Karpas-422 (cell line): Measurements from ENCODE around the gene PODN. TPM values are rescaled to one million over a fixed set of nuclear protein-coding genes. Genes with fewer than 3 reads are reported as not detected.

Experiments used
- DNase-seq: peaks from one replicate; pipeline ENCODE4 v3.0.0-alpha.2; 2015
- H2AFZ ChIP-seq: fragments of 200-600 bp; sonication (generic); 2 replicates; pipeline ENCODE4 v1.6.1; 2014; ENCODE audit warnings: antibody characterized with exemption, low read length, mixed read lengths
- H3K27ac ChIP-seq: fragments of 200-600 bp; sonication (generic); 2 replicates; pipeline ENCODE4 v1.5.1; 2014; ENCODE audit warnings: mild to moderate bottlenecking, low read length, moderate library complexity
- H3K27me3 ChIP-seq: fragments of 200-600 bp; sonication (generic); 2 replicates; pipeline ENCODE4 v1.6.1; 2014; ENCODE audit warnings: low read length, mixed read lengths
- H3K36me3 ChIP-seq: fragments of 200-600 bp; sonication (generic); 2 replicates; pipeline ENCODE4 v1.6.1; 2014; ENCODE audit warnings: low read length, mixed read lengths; ENCODE audit not compliant: insufficient read depth
- H3K4me1 ChIP-seq: fragments of 200-600 bp; sonication (generic); 2 replicates; pipeline ENCODE4 v1.6.1; 2014; ENCODE audit warnings: mild to moderate bottlenecking, low read length, mixed read lengths
- H3K4me2 ChIP-seq: fragments of 200-600 bp; sonication (generic); 2 replicates; pipeline ENCODE4 v1.6.1; 2014; ENCODE audit warnings: low read length, low read depth, mild to moderate bottlenecking; ENCODE audit not compliant: poor library complexity, severe bottlenecking
- H3K4me3 ChIP-seq: fragments of 200-600 bp; sonication (generic); 2 replicates; pipeline ENCODE4 v1.5.1; 2014; ENCODE audit warnings: mild to moderate bottlenecking, antibody characterized with exemption, low read length, mixed read lengths
- H3K79me2 ChIP-seq: fragments of 200-600 bp; sonication (generic); 2 replicates; pipeline ENCODE4 v1.6.1; 2014; ENCODE audit warnings: mild to moderate bottlenecking, low read length, mixed read lengths
- H3K9ac ChIP-seq: fragments of 200-600 bp; sonication (generic); 2 replicates; pipeline ENCODE4 v1.6.0; 2014; ENCODE audit warnings: low read length
- H3K9me2 ChIP-seq: fragments of 200-600 bp; sonication (generic), shearing (Covaris generic); replicated peaks from 2 replicates; pipeline ENCODE4 v1.6.0; 2014; ENCODE audit warnings: mild to moderate bottlenecking, low read length, moderate library complexity; ENCODE audit not compliant: insufficient read depth
- H3K9me3 ChIP-seq: fragments of 300-700, 200-600 bp; sonication (generic); 2 replicates; pipeline ENCODE4 v1.6.1; 2014; ENCODE audit warnings: low read length, mixed read lengths
- H4K20me1 ChIP-seq: fragments of 200-600 bp; sonication (generic); 2 replicates; pipeline ENCODE4 v1.6.1; 2014; ENCODE audit warnings: mild to moderate bottlenecking, antibody characterized with exemption, low read length, low read depth; ENCODE audit not compliant: insufficient read depth
- total RNA-seq: library from RNA; depleted of rRNA; stranded (reverse); fragments of >200 nt; shearing (Covaris generic); gene quantifications from 2 replicates; pipeline ENCODE4 v1.2.3, GENCODE V29; 2014; ENCODE audit warnings: low replicate concordance

PODN gene
- total RNA-seq, 1 experiment from 2014 or later: not detected

- no peak overlapping the region for H3K9ac ChIP-seq
These were observed 63.8 kb downstream of the PODN start for GRCh38 chr1:53125623-53126360.

GRCh38 chr1:53126495-53126894 lies 64.5 kb downstream of the PODN start:
- H3K4me3 ChIP-seq: no peak overlapping the region
- no peaks in the 10 kb centered on the region for H3K9me2 ChIP-seq
- no peaks in the 10 kb centered on the region for H3K9me3 ChIP-seq
- no peaks in the 10 kb centered on the region for H3K27me3 ChIP-seq
- H2AFZ ChIP-seq: no peak overlapping the region
- no peak overlapping the region for H3K27ac ChIP-seq
- H3K4me2 ChIP-seq: no peak overlapping the region
- no peaks in the 10 kb centered on the region for H3K36me3 ChIP-seq
- H3K4me1 ChIP-seq: no peaks in the 10 kb centered on the region
- no peaks in the 10 kb centered on the region for H4K20me1 ChIP-seq
- H3K9ac ChIP-seq: no peak overlapping the region
- no peaks in the 10 kb centered on the region for H3K79me2 ChIP-seq
- DNase-seq: no peak

More at GRCh38 chr1:53125623-53126360, 63.8 kb downstream of the PODN start:
- no peaks in the 10 kb centered on the region for H4K20me1 ChIP-seq
- no peaks in the 10 kb centered on the region for H3K9me3 ChIP-seq
- no peaks in the 10 kb centered on the region for H3K36me3 ChIP-seq
- no peak overlapping the region for H3K4me3 ChIP-seq
- H3K79me2 ChIP-seq: no peaks in the 10 kb centered on the region
- no peak overlapping the region for H3K4me2 ChIP-seq
- no peak overlapping the region for H2AFZ ChIP-seq
- no peak overlapping the region for H3K27ac ChIP-seq
- H3K9me2 ChIP-seq: no peaks in the 10 kb centered on the region
- peak; percentile 49 for DNase-seq
- H3K27me3 ChIP-seq: no peaks in the 10 kb centered on the region
- no peaks in the 10 kb centered on the region for H3K4me1 ChIP-seq

- no peak overlapping the region for H3K9ac ChIP-seq
- no peak overlapping the region for H2AFZ ChIP-seq
- no peaks in the 10 kb centered on the region for H3K9me2 ChIP-seq
- no peaks in the 10 kb centered on the region for H3K79me2 ChIP-seq
- H3K4me2 ChIP-seq: no peak overlapping the region
- H3K27ac ChIP-seq: no peak overlapping the region
- no peaks in the 10 kb centered on the region for H3K4me1 ChIP-seq
- H4K20me1 ChIP-seq: no peaks in the 10 kb centered on the region
- no peaks in the 10 kb centered on the region for H3K27me3 ChIP-seq
- H3K9me3 ChIP-seq: no peaks in the 10 kb centered on the region
- H3K36me3 ChIP-seq: no peaks in the 10 kb centered on the region
- no peak overlapping the region for H3K4me3 ChIP-seq
- DNase-seq: no peak
These were observed 65.5 kb downstream of the PODN start for GRCh38 chr1:53127546-53127945.

- Histone ChIP-seq H4K20me1 (no peaks in the 10 kb centered on the region), H3K79me2 (no peaks in the 10 kb centered on the region), H3K9ac (no peak overlapping the region), H3K4me3 (no peak overlapping the region), H3K9me2 (no peaks in the 10 kb centered on the region), H3K36me3 (no peaks in the 10 kb centered on the region), H3K4me1 (no peaks in the 10 kb centered on the region), H3K4me2 (no peak overlapping the region), H3K9me3 (no peaks in the 10 kb centered on the region), H3K27me3 (no peaks in the 10 kb centered on the region), H3K27ac (no peak overlapping the region), H2AFZ (no peak overlapping the region)
- DNase-seq: no peak
These were observed 66.4 kb downstream of the PODN start for GRCh38 chr1:53128401-53128800.

- Histone ChIP-seq H3K9me2 (no peaks in the 10 kb centered on the region), H3K4me3 (no peak overlapping the region), H3K9me3 (no peaks in the 10 kb centered on the region), H2AFZ (no peak overlapping the region), H3K4me1 (no peaks in the 10 kb centered on the region), H3K4me2 (no peak overlapping the region), H4K20me1 (no peaks in the 10 kb centered on the region), H3K9ac (no peak overlapping the region), H3K27me3 (no peaks in the 10 kb centered on the region), H3K36me3 (no peaks in the 10 kb centered on the region), H3K27ac (no peak overlapping the region), H3K79me2 (no peaks in the 10 kb centered on the region)
- no peak for DNase-seq
These were observed 68.0 kb downstream of the PODN start for GRCh38 chr1:53129891-53130597.

- no peaks in the 10 kb centered on the region for H3K4me1 ChIP-seq
- no peak for DNase-seq
- no peaks in the 10 kb centered on the region for H4K20me1 ChIP-seq
- no peak overlapping the region for H3K27ac ChIP-seq
- H3K4me3 ChIP-seq: no peak overlapping the region
- H3K27me3 ChIP-seq: no peaks in the 10 kb centered on the region
- no peaks in the 10 kb centered on the region for H3K9me3 ChIP-seq
- no peaks in the 10 kb centered on the region for H3K36me3 ChIP-seq
- no peaks in the 10 kb centered on the region for H3K9me2 ChIP-seq
- H3K79me2 ChIP-seq: no peaks in the 10 kb centered on the region
- no peak overlapping the region for H3K9ac ChIP-seq
- no peak overlapping the region for H2AFZ ChIP-seq
- H3K4me2 ChIP-seq: no peak overlapping the region
These were observed 68.5 kb downstream of the PODN start for GRCh38 chr1:53130598-53130877.

GRCh38 chr1:53130878-53131589 lies 69.0 kb downstream of the PODN start:
- H3K9me3 ChIP-seq: no peaks in the 10 kb centered on the region
- no peak overlapping the region for H3K27ac ChIP-seq
- no peak for DNase-seq
- H3K79me2 ChIP-seq: no peaks in the 10 kb centered on the region
- H3K4me2 ChIP-seq: no peak overlapping the region
- no peaks in the 10 kb centered on the region for H4K20me1 ChIP-seq
- no peaks in the 10 kb centered on the region for H3K36me3 ChIP-seq
- H3K9me2 ChIP-seq: no peaks in the 10 kb centered on the region
- no peak overlapping the region for H3K4me3 ChIP-seq
- H3K27me3 ChIP-seq: no peaks in the 10 kb centered on the region
- no peak overlapping the region for H3K9ac ChIP-seq
- no peak overlapping the region for H2AFZ ChIP-seq
- no peaks in the 10 kb centered on the region for H3K4me1 ChIP-seq

- H4K20me1 ChIP-seq: no peaks in the 10 kb centered on the region
- no peaks in the 10 kb centered on the region for H3K4me1 ChIP-seq
- DNase-seq: no peak
- H3K9me3 ChIP-seq: no peaks in the 10 kb centered on the region
- H3K4me3 ChIP-seq: no peak overlapping the region
- no peak overlapping the region for H3K27ac ChIP-seq
- no peak overlapping the region for H3K4me2 ChIP-seq
- no peak overlapping the region for H2AFZ ChIP-seq
- H3K9me2 ChIP-seq: no peaks in the 10 kb centered on the region
- H3K36me3 ChIP-seq: no peaks in the 10 kb centered on the region
- H3K9ac ChIP-seq: no peak overlapping the region
- H3K27me3 ChIP-seq: no peaks in the 10 kb centered on the region
- no peaks in the 10 kb centered on the region for H3K79me2 ChIP-seq
These were observed 69.6 kb downstream of the PODN start for GRCh38 chr1:53131590-53131938.
